ENCODE results near the gene FES.
"Not testable (repeated sequence)": the region's sequence is repeated elsewhere in the genome, so short reads cannot be mapped to it uniquely, and the experiment has no call there.

Gene FES

DNA sequence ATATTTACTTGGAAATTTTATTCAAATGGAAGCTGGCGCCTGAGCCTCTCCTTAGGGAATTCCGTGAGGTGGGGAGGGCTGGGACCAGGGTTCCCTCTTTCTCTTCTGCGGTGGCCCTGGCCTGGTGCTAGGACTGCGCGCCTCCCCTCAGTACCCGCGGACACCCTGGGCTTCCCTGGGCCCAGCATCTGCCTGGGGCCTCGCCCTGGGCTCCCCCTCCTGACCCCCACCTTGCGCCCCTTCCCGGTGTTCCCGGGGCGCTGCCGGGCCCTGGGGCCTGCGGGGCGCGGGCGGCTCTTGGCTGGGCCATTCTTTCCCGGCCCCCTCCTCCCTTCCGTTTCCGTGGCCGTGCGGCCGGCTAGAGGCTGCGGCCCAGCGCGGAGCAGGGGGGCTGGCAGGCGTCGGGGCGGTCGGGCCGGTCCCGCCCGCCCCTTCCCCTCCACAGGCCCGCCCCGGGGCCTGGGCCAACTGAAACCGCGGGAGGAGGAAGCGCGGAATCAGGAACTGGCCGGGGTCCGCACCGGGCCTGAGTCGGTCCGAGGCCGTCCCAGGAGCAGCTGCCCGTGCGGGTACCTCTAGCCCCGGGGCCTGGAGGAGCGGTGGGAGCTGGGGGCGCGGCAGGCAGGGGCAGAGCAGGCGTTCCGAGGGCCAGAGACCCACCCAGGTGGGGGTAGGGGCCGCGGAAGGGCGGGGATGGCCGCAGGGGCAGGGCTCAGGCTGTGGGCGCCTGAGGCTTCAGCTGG is at the start of gene FES:
TSS of gene FES (plus strand) at position 529 of the 743 bp plus-strand sequence. CDS start 542 bp downstream, outside the sequence.
- DNase-seq (ENCODE audit: low read depth in 2 of 2), result no peak

- DNase-seq (ENCODE audit: low read depth in 2 of 2), result no peak
Measured at GRCh38 chr15:90834626-90835025, 49.7 kb upstream of the FES start.

DNA sequence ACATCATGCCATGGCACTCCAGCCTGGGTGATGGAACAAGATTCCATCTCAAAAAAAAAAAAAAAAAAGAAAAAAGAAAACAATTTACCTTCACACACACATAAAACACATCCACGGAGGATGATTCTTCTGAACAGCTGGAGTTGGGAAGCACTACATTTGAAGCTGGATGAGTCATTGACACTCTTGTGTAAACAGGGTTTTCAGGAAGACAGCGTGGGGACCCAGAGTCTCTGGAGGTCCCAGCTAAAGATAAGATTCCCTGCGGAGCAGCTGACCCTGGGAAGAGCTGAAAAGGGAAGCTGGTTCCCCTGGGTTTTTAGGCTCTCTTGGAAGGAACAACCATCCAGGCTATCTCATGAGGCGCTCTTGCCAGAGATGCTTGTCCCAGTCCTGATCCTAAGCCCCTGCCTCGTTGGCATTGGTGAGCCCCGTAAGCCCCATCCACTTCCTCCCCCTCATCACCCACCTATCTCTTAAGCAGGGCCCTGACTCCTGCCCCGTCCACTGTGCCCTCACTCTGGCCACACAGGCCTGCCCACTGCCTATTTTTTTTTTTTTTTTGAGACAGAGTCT is 47.9 kb upstream of the FES start:
- DNase-seq (ENCODE audit: low read depth in 2 of 2), result no peak

DNA sequence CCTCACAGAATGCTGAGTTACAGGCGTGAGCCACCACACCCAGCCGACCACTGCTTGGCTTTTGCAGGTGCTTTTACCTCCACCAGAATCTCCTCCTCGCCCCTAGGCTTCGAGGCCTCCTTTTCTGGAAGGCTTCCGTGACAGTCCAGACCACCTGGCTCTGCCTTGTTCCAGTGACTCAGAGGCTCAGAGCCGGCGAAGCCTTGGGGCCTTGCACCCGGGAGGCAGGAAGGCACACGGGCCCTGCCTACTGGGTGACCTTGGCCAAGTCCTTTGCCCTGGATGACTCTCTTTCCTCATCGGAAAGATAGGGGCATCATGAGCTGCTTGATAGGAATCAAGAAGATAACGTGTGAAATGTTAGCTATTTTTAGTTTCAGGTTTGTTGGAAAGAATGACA is 47.2 kb upstream of the FES start:
- peak in 1 of 2 experiments; percentile 65 for DNase-seq (ENCODE audit: low read depth in 2 of 2)

DNA sequence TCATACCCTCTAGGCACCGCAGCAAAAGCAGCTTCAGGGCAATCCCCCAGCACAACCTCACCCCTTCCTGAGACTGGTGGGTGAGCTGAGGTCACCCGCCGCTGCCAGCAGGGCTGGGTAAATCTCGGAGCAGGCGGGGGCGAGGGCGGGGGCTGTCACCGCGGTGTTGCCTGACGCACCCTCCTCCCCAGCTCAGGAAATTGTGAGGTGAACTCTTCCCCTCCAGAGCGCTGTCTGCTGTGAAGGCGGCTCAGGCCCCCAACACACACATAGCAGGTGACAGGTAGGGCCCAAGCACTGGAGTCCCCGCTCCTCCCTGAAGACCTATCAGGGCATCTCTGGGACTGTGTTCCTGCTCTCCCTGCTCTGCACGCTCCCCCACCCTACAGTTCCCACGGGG is 46.2 kb upstream of the FES start:
- peak; percentile 62 to 87 for DNase-seq (ENCODE audit: low read depth in 2 of 2)

DNA sequence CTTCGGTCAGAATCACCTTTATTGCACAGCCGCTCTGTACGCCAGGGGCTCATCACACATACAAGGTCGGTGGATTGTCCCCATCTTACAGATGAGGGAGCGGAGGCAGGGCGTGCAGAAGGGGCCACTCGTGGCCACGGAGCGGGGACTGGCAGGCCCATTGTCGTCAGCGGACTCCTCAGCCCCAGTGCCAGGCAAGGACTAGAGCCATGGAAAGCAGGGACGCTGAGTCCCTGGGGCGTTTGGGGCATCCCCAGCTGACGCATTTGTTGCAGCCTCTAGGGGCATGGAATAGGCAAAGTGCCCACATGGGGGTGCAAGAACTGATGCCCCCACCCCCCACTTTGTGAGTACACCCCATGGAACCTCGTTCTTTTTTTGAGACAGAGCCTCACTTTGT is 45.8 kb upstream of the FES start:
- no peak for DNase-seq (ENCODE audit: low read depth in 2 of 2)

- DNase-seq (ENCODE audit: low read depth in 2 of 2), result no peak
Measured at GRCh38 chr15:90839187-90840071, 44.9 kb upstream of the FES start.

GRCh38 chr15:90840157-90840855 is 44.0 kb upstream of the FES start:
- DNase-seq (ENCODE audit: low read depth in 2 of 2), result no peak

DNA sequence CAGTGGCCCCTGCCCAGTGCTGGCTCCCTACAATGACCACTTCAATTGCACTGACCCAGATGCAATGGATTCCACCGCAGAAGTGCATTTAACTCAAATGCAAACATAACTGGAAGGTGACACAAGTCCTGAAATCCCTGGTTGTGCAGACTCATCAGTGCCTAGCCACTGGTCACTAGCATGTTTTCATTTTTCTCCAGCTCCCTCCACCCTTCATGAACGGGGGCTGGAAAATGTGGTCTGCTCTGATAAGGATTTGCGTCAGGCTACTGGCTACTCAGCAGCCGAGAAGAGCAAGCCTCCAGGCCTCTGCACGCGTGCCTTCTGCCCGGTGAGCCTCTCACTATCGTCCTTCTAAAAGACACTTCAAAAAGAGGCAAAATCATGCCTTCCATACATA is 43.4 kb upstream of the FES start:
- no peak for DNase-seq (ENCODE audit: low read depth in 2 of 2)

- no peak for DNase-seq (ENCODE audit: low read depth in 2 of 2)
Measured at GRCh38 chr15:90844696-90845095, 39.6 kb upstream of the FES start.

DNA sequence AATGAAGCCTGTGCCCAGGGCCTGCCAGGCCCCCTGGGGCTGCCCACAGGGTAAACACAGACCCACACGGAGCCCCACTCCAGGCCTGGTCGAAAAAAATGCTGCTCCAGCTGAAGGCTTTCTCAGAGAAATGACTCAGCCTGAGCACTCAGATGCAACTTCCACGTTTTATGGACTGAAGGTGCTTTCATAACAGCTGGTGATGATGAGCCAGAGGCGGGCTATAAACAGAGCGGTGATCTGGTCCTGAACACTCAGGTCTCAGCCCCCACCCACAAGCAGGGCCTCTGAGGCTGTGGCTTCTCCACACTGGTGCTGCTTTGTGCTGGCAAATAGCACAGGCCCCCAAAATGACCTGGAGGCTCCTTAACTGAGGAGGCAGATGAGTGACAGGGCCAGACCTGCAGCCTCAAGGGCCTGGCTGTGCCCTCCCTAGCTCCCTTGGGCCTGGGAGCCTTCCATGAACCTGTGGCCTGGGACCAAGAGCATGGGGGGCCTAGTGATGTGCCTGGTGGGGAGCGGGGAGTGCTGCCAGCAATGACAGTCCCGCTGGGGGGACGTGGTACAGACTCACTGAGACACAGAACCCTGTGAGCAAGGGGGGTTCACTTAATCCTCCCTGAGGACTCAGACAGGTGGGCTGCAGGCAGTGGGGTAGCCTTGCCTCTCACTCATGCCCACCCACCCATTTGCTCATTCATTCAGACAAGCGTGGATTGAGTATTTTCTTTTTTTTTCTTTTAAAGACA is 38.9 kb upstream of the FES start:
- no peak for DNase-seq (ENCODE audit: low read depth in 2 of 2)

GRCh38 chr15:90849424-90849823 is 34.9 kb upstream of the FES start:
- not testable (repeated sequence) for DNase-seq (ENCODE audit: low read depth in 2 of 2)

DNA sequence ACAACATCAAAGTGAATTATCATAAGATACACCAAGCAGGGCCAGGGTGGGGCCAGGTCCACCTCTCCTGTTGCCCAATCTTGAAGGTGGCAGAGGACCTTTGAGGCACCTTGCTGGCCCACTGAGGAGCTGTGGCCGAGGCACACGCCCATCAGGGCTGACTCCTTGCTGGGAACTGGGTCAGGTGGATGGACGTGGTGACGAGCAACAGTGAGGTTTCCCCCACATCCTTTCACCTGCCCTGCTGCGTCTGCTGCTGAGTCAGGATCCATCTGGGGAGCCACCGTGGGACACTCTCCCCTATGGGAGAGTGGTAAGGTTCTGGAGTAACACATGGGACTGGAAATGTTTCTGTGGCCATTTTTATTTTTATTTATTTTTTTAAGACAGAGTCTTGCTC is 33.2 kb upstream of the FES start:
- no peak for DNase-seq (ENCODE audit: low read depth in 2 of 2)

DNA sequence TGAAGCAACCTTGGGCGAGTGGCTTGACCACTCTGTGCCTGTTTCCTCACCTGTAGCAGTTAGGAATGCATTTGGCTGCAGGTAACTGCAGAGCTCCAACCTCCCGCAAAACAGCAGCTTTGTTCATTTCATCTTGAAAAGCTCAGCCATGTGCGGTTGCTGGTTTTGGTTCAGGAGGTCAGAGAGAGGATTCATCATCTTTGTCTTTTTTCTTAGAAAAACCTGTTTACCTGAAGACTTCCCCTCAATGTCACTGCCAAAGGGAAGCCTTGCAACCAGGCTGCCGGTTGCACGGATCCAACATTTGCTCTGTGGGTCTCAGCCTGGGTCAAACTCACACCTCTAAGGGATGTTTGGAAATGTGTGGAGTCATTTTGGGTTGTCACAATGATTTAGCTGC is 32.4 kb upstream of the FES start:
- DNase-seq (ENCODE audit: low read depth in 2 of 2), result no peak

DNA sequence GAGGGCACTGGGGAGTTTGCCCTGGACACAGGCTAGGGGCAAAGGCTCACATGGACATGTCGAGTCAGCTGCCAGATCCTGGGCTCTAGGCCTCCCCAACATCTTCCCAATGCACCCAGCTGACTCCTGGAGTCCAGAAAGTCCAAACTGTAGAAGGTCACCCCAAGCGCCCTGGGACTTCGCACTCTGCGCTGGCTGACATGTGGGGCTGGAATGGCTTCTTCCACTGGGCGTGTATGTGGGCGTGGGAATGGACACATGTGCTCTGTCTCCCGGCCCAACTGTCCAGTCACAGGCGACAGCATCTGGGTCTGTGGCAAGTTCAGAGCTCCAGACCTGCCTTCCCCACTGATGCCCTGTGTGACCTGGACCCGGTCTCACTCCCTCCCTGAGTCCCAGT is 29.2 kb upstream of the FES start:
- no peak for DNase-seq (ENCODE audit: low read depth in 2 of 2)

- DNase-seq (ENCODE audit: low read depth in 2 of 2), result no peak
Measured at GRCh38 chr15:90857337-90857736, 27.0 kb upstream of the FES start.

DNA sequence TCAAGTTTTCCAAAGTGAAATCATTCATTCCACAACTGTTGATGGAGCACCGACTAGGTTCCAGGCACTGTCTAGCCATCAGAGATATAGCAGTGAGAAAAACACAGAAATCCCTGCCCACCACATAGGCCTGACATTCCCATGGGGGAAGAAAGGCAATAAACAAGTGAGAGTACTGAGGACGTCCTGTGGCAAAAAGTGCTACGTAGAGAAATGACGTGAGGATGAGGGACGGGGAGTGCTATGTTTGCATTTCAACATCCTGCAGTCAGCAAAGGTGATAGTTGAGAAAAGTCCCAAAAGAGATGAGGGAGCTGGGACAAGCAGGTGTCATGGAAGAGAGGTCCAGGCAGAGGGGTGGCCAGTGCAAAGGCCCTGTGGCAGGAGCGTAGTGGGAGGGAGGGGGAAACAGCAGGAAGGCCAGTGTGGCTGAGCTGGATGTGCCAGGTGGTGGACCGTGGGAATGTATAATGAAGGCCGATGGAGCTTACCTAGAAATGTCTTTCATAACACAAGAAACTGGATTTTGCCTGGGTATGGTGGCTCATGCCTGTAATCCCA is 26.3 kb upstream of the FES start:
- no peak for DNase-seq (ENCODE audit: low read depth in 2 of 2)

DNA sequence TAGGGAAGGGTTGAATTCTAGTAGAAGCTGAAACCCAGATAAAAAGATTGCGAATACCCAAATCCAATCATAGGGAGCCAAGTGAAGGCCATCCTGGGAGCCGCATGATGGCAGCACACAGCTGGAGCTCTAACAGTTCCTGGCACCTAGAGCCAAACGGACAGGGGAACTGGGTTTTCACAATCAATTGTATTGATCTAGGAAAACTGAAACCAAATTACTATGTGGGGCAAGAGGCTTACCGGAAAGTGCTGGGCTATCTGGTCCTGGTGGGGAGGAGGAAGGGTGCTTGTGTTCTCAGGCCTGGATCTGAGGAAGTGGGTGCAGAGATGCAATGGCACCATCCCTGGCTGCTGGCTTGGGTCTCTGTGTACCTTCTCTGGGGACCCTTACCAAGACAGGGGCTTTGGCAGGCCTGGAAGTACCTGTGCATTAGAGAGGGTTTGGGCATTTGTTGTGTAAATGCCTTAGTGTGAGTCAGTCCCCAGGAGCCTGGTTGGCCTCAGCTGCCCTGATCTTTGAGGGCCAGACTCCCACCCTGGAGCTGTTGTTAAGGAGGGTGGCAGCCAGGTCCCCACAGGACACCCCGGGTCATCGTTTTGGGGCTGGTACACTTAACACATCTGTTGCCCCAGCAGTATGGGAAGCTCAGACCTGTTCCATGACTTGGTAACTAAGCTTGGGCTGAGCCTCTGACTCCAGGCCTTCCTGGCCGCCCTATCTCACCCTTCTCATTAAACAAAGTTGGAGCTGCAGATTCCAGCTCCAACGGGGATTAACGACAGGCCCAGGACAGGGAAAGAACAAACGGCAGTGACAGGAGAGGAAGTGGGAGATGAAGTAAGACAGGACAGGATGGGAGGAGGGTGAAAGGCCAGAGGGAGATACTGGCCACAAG is 24.8 kb upstream of the FES start:
- no peak for DNase-seq (ENCODE audit: low read depth in 2 of 2)

DNA sequence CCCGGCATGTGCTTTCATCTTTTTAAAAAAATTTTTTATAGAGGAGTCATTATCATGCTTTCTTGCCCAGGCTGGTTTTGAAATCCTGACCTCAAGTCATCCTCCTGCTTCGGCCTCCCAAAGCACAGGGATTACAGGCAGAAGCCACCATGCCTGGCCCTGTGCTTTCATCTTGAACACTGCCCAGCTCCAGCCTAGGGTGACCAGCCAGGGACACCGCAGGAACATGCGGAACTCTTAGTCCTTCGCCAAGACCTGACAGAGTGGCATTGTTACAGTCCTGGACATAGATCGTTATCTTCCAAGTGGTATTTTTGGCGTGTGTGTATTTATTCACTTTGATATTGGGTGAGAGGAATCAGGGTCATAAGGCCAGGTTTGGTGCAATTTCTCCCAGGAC is 23.9 kb upstream of the FES start:
- DNase-seq (ENCODE audit: low read depth in 2 of 2), result no peak
